Measurements from ENCODE around the gene ESRRA. TPM values are rescaled to one million over a fixed set of nuclear protein-coding genes. Genes with fewer than 3 reads are reported as not detected.

ESRRA gene
- total and polyA plus RNA-seq, 2 of the 4 experiments (the other 2 are of a cell fraction), result 10.2 to 15.0 TPM

GRCh38 chr11:64286801-64287159 is 18.5 kb upstream of the ESRRA start (continued):
- TF ChIP-seq BHLHE40 (IDR thresholded peaks at IDR 0.05; ENCODE audit: low read depth, low read length) (no peak), MAZ (IDR thresholded peaks at IDR 0.05; ENCODE audit: borderline replicate concordance, low read depth, low read length) (no peak), USF2 (IDR thresholded peaks at IDR 0.05; ENCODE audit: low read depth, low read length) (no peak)

GRCh38 chr11:64287676-64288352 is 17.5 kb upstream of the ESRRA start:
- H3K4me1 ChIP-seq (ENCODE audit: control insufficient read depth, insufficient read depth, low read length), result peaks cover 11% of the 10 kb centered on the region
- POLR2A ChIA-PET (ENCODE audit: unreplicated experiment), result no interaction called here
- dilution Hi-C loops (cut with HindIII; ENCODE audit: low sequenced_read_pairs, unreplicated experiment), result no loop called here
- peaks cover 15 to 30% of the 10 kb centered on the region in 2 experiments for H3K79me1 ChIP-seq (ENCODE audit: low read depth in 1 of 2, low read length in 2 of 2)
- H3K18ac ChIP-seq (ENCODE audit: low read depth, low read length), result no peak overlapping the region
- BruUV-seq (replicated peaks), result no TSS peak
- CTCF ChIA-PET, result interaction anchor here (0.6 kb wide), 1 partner anchor 30 kb away, joined by 3 read pairs; the partner anchor contains the start of gene PRDX5
- no peak overlapping the region for H4K5ac ChIP-seq (ENCODE audit: low read depth, low read length)
- no peak for DNase-seq
- H3K9ac ChIP-seq (ENCODE audit: low read depth, low read length), result no peak overlapping the region
- WGBS, 2 experiments (ENCODE audit: extremely low coverage in 2 of 2, insufficient read length in 1 of 2), result 91% methylated on average over 6 of the region's 33 CpGs; no CpG with 5 or more reads in 1 of the 2 experiments
- no peak overlapping the region for H2AK5ac ChIP-seq (ENCODE audit: low read depth, low read length)
- no peaks in the 10 kb centered on the region; the same call in 1 of the 2 replicates for H3K36me3 ChIP-seq (ENCODE audit: control insufficient read depth, insufficient read depth, low read length)
- no peak overlapping the region for H3K56ac ChIP-seq (ENCODE audit: extremely low read depth, insufficient read depth, low read length)
- intact Hi-C loops (cut with micrococcal nuclease), result no loop called here
- TF ChIP-seq MAZ (IDR thresholded peaks at IDR 0.05; ENCODE audit: borderline replicate concordance, low read depth, low read length) (no peak), MXI1 (IDR thresholded peaks at IDR 0.05; ENCODE audit: borderline replicate concordance, low read depth, low read length) (no peak)
- TF ChIP-seq, protein P1, sequence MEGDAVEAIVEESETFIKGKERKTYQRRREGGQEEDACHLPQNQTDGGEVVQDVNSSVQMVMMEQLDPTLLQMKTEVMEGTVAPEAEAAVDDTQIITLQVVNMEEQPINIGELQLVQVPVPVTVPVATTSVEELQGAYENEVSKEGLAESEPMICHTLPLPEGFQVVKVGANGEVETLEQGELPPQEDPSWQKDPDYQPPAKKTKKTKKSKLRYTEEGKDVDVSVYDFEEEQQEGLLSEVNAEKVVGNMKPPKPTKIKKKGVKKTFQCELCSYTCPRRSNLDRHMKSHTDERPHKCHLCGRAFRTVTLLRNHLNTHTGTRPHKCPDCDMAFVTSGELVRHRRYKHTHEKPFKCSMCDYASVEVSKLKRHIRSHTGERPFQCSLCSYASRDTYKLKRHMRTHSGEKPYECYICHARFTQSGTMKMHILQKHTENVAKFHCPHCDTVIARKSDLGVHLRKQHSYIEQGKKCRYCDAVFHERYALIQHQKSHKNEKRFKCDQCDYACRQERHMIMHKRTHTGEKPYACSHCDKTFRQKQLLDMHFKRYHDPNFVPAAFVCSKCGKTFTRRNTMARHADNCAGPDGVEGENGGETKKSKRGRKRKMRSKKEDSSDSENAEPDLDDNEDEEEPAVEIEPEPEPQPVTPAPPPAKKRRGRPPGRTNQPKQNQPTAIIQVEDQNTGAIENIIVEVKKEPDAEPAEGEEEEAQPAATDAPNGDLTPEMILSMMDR (conservative IDR thresholded peaks at IDR 0.05; ENCODE audit: low read depth, low read length), result no peak
- H3K4ac ChIP-seq (ENCODE audit: low read depth, low read length), result no peak overlapping the region
- no peak overlapping the region for H2BK20ac ChIP-seq (ENCODE audit: low read depth, low read length)
- H2AK9ac ChIP-seq (replicated peaks; ENCODE audit: low read depth, low read length, poor library complexity), result peak overlapping the region; percentile 28
- no peak overlapping the region for H3K23ac ChIP-seq (ENCODE audit: low read depth, low read length)
- H3K27ac ChIP-seq (ENCODE audit: insufficient read depth, low read length), result no peak overlapping the region
- no peak overlapping the region for H4K91ac ChIP-seq (ENCODE audit: insufficient read depth, low read depth, low read length)
- H3K4me3 ChIP-seq (ENCODE audit: insufficient read depth, low read depth, low read length), result no peak overlapping the region
- H2BK120ac ChIP-seq (ENCODE audit: low read depth, low read length), result no peak overlapping the region
- H4K8ac ChIP-seq (ENCODE audit: low read depth in 2 of 2, low read length in 2 of 2), result no peak overlapping the region
- H3K27me3 ChIP-seq (ENCODE audit: control insufficient read depth, insufficient read depth, low read length), result peaks cover 28% of the 10 kb centered on the region
- ATAC-seq (ENCODE audit: low read depth), result no peak
- no peak overlapping the region for H3K4me2 ChIP-seq (ENCODE audit: low read depth, low read length)
- no peak overlapping the region for H3K14ac ChIP-seq (replicated peaks; ENCODE audit: low read depth, low read length)
- peaks cover 5% of the 10 kb centered on the region; the same call in 1 of the 2 replicates for H4K20me1 ChIP-seq (ENCODE audit: insufficient read depth, low read length)
- H3K9me1 ChIP-seq (ENCODE audit: insufficient read depth, low read length), result peaks cover 5% of the 10 kb centered on the region; the same call in 1 of the 2 replicates
- in situ Hi-C loops (cut with MboI; ENCODE audit: low sequenced_read_pairs), result no loop called here
- H2BK5ac ChIP-seq (ENCODE audit: low read depth, low read length, poor library complexity, severe bottlenecking), result no peak overlapping the region
- no peak overlapping the region for H2BK15ac ChIP-seq (ENCODE audit: low read depth, low read length)
- no peak overlapping the region for H2AFZ ChIP-seq (replicated peaks; ENCODE audit: low read length, poor library complexity)
- H3K9me3 ChIP-seq (ENCODE audit: control insufficient read depth, insufficient read depth, low read length), result no peaks in the 10 kb centered on the region

All from IMR-90 (cell line).